ENCODE measurements around the gene BIRC6.

BIRC6 gene

DNA sequence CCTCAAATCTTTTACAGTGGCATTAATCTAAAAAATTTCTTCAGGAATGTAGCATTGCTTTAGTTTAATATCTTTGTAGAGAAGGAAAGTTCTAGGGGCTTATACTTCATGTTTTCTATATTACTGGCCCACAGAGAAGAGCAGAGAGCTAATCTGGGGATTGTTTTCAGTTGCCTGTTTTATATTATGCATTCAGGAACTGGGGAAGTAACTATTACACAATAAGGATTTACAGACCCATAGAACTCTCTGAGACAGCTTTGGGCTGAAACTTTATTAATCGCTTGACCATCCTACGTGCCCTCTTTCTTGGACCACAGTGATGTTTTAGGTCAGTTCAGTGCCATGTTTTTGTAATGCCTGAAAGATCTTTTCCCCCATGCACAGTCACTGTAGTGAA lies 29.9 kb downstream of the BIRC6 start:
- Mint-ChIP-seq H3K36me3 (peaks cover 22% of the 10 kb centered on the region), H3K27me3 (no peaks in the 10 kb centered on the region), H3K9me3 (no peaks in the 10 kb centered on the region), H3K4me1 (peaks cover 12% of the 10 kb centered on the region), H3K4me3 (no peak overlapping the region), H3K27ac (no peak overlapping the region)
- no peak for ATAC-seq (ENCODE audit: low read depth)
- DNase-seq (ENCODE audit: low spot score in 2 of 2): no peak

DNA sequence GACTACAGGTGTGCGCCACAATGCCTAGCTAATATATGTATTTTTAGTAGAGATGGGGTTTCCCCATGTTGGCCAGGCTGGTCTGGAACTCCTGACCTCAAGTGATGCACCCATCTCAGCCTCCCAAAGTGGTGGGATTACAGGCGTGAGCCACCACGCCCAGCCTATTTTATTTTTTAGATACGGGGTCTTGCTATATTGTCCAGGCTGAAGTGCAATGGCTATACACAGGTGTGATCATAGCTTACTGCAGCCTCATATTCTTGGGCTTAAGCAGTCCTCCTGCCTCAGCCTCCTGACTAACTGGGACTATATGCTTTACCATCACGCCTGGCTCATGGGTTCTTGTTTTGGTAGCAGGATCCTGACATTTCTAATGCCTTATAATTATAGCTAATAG lies 42.4 kb downstream of the BIRC6 start:
- H3K27me3 Mint-ChIP-seq: no peaks in the 10 kb centered on the region
- no peak overlapping the region for H3K4me3 Mint-ChIP-seq
- DNase-seq (ENCODE audit: low spot score in 2 of 2) (no peak), ATAC-seq (ENCODE audit: low read depth) (no peak)
- no peaks in the 10 kb centered on the region for H3K4me1 Mint-ChIP-seq
- no peak overlapping the region for H3K27ac Mint-ChIP-seq
- H3K9me3 Mint-ChIP-seq: no peaks in the 10 kb centered on the region
- peaks cover 24% of the 10 kb centered on the region for H3K36me3 Mint-ChIP-seq

DNA sequence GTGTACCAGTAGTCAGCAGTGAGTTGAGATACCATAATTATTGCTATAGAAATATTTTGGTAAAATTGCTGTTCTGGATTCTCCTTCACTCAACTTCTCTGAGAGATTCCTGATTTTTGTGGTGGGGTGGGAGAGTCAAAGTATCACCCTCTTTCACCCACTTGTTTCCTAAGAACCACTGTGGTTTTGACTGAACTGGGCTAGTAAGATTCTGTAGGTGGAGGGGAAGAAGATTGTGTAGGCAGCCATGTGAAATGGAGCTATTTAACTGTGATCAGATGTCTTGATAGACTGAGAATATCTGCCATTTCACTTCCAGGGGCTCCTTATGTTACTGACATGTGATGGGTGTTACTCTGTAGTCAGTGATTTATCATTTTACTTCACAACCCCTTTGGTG lies 45.3 kb downstream of the BIRC6 start:
- Mint-ChIP-seq H3K27ac (peak overlapping the region; percentile 56), H3K4me3 (no peak overlapping the region), H3K27me3 (no peaks in the 10 kb centered on the region), H3K4me1 (no peaks in the 10 kb centered on the region), H3K36me3 (peaks cover 14% of the 10 kb centered on the region), H3K9me3 (no peaks in the 10 kb centered on the region)
- ATAC-seq (ENCODE audit: low read depth) (no peak), DNase-seq (ENCODE audit: low spot score in 2 of 2) (no peak)

DNA sequence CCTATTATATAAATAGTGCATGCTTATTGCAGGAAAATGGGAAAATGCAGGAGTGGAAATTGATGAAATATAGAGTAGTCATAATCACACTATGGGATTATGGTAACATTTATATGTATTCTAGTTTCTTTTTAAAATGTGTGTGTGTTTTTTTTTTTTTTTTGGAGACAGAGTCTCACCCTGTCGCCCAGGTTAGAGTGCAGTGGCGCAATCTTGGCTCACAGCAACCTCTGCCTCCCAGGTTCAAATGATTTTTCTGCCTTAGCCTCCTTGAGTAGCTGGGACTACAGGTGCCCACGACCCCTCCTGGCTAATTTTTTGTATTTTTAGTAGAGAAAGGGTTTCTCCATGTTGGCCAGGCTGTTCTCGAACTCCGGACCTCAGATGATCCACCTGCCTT lies 47.0 kb downstream of the BIRC6 start:
- Mint-ChIP-seq H3K4me3 (no peak overlapping the region), H3K27me3 (no peaks in the 10 kb centered on the region), H3K27ac (no peak overlapping the region), H3K4me1 (no peaks in the 10 kb centered on the region), H3K36me3 (peaks cover 10% of the 10 kb centered on the region), H3K9me3 (no peaks in the 10 kb centered on the region)
- no peak for ATAC-seq (ENCODE audit: low read depth)
- DNase-seq (ENCODE audit: low spot score in 2 of 2): no peak

DNA sequence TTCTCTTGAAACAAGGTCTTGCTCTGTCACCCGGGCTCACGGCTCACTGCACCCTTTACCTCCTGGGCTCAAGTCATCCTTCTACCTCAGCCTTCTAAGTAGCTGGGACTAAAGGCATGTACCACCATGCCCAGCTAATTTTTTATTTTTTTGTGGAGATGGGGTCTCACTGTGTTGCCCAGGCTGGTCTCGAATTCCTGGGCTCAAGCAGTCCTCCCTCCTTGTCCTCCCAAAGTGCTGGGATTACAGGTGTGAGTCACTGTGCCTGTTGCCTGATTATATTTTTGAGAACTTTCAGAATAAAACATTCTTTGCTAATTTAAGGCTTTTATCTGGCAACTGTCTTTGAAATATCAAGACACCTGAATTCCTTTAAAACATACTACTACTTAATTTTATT lies 47.9 kb downstream of the BIRC6 start:
- Mint-ChIP-seq H3K4me3 (no peak overlapping the region), H3K27me3 (no peaks in the 10 kb centered on the region), H3K36me3 (peaks cover 12% of the 10 kb centered on the region), H3K4me1 (no peaks in the 10 kb centered on the region), H3K27ac (no peak overlapping the region), H3K9me3 (no peaks in the 10 kb centered on the region)
- DNase-seq (ENCODE audit: low spot score in 2 of 2) (no peak), ATAC-seq (ENCODE audit: low read depth) (no peak)

DNA sequence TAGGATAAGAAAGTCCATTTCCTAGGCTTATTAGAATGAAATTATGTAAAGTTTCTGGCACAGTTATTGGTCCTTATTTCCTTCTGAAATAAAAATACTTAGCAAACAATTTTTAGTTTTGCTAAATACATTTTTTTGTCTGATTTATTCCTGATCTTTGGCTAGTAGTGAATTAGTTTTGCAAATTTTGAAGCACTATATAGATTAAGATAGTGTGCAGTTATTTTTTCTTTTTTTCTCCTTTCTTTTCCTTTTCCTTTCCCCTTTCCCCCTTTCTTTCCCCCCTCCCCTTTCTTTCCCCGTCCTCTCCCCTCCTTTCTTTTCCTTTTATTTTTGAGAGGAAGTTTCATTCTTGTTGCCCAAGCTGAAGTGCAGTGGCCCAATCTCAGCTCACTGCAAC lies 59.7 kb downstream of the BIRC6 start:
- no peak for ATAC-seq (ENCODE audit: low read depth)
- Mint-ChIP-seq H3K27me3 (no peaks in the 10 kb centered on the region), H3K27ac (no peak overlapping the region), H3K4me1 (peaks cover 8% of the 10 kb centered on the region), H3K4me3 (no peak overlapping the region), H3K36me3 (peaks cover 21% of the 10 kb centered on the region), H3K9me3 (no peaks in the 10 kb centered on the region)
- DNase-seq (ENCODE audit: low spot score in 2 of 2): no peak

DNA sequence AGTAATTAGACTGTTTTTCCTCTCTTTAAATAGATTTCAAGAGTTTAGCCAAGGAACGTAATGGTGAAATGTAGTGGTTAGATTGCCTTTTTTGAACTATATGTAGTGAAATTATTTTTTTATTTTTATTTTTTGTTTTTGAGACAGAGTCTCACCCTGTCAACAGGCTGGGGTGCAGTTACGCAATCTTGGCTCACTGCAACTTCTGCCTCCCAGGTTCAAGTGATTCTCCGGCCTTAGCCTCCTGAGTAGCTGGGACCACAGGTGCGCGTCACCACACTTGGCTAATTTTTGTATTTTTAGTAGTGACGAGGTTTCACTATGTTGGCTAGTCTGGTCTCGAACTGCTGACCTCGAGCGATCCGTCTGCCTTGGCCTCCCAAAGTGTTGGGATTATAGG lies 60.8 kb downstream of the BIRC6 start:
- DNase-seq (ENCODE audit: low spot score in 2 of 2) (no peak), ATAC-seq (ENCODE audit: low read depth) (no peak)
- Mint-ChIP-seq H3K4me1 (peaks cover 15% of the 10 kb centered on the region), H3K27me3 (no peaks in the 10 kb centered on the region), H3K4me3 (no peak overlapping the region), H3K9me3 (no peaks in the 10 kb centered on the region), H3K27ac (no peak overlapping the region), H3K36me3 (peaks cover 26% of the 10 kb centered on the region)

DNA sequence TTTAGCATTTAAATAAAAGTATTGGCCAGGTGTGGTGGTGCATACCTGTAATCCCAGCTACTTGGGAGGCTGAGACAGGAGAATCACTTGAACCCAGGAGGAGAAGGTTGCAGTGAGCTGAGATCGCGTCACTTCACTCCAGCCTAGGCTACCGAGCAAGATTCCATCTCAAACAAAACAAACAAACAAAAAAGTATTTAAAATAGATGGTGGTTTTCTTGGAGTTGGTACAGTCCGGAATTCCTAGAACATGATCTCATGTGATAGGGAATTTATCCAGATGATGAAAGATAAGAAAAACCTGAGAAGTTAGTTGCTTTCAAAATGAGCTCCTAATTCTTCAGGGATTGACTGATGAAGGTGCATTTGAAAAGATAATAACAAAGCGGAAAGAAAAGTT lies 62.0 kb downstream of the BIRC6 start:
- H3K27me3 Mint-ChIP-seq: no peaks in the 10 kb centered on the region

DNA sequence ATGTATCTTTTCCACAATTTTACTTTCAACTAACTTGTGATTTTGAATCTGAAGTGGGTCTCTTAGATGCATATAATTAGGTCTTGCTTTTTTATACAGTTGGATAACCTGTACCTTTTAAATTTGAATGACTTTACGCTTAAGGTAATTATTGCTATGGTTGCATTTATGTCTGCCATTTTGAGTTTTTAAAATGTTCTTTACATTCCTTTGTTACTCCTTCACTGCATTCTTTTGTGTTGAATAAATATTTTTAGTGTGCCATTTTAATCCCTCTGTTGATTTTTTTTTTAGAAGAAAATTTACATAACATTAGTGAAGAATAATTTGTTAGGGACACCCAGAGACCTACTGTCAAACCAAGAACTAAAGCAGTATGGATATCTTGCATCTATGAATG lies 65.3 kb downstream of the BIRC6 start:
- peak overlapping the region; percentile 31 for H3K27ac Mint-ChIP-seq
- no peaks in the 10 kb centered on the region for H3K27me3 Mint-ChIP-seq
- H3K36me3 Mint-ChIP-seq: peaks cover 26% of the 10 kb centered on the region
- DNase-seq (ENCODE audit: low spot score in 2 of 2): no peak
- no peak overlapping the region for H3K4me3 Mint-ChIP-seq
- ATAC-seq (ENCODE audit: low read depth): no peak
- H3K9me3 Mint-ChIP-seq: no peaks in the 10 kb centered on the region
- H3K4me1 Mint-ChIP-seq: peaks cover 34% of the 10 kb centered on the region

More for the DNA sequence above, 62.0 kb downstream of the BIRC6 start:
- DNase-seq (ENCODE audit: low spot score in 2 of 2) (no peak), ATAC-seq (ENCODE audit: low read depth) (no peak)
- peaks cover 28% of the 10 kb centered on the region for H3K36me3 Mint-ChIP-seq
- H3K9me3 Mint-ChIP-seq: no peaks in the 10 kb centered on the region
- H3K27ac Mint-ChIP-seq: no peak overlapping the region
- H3K4me3 Mint-ChIP-seq: no peak overlapping the region
- H3K4me1 Mint-ChIP-seq: peaks cover 21% of the 10 kb centered on the region

DNA sequence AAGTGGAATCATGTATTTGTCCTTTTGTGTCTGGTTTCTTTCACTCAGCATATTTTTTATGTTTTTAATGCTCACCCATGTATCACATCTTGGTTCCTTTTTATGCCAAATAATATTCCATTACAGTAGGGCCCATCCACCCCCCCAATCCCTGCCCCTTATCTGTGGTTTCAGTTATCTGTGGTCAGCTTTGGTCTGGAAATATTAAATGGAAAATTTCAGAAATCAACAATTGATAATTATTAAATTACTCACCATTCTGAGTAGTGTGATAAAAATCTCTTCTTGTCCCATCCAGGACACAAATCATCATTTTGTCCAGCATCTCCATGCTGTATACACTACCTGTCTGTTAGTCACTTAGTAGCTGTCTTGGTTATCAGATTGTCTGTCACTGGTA lies 66.7 kb downstream of the BIRC6 start:
- peaks cover 24% of the 10 kb centered on the region for H3K36me3 Mint-ChIP-seq
- H3K27ac Mint-ChIP-seq: peak overlapping the region; percentile 55

DNA sequence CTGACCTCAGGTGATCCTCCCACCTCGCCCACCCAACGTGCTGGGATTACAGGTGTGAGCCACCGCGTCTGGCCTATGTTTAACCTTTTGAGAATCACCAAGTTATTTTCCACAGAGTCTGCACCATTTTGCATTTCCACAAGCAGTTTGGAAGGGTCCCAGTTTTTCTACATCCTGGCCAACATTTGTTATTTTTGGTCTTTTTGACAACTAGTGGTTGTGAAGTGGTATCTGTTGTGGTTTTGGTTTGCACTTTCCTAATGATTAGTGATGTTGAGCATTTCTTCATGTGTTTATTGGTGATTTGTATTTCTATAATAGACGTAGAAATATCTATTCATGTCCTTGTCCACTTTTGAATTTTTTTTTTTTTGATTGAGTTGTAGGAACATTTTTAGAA lies 67.9 kb downstream of the BIRC6 start:
- Mint-ChIP-seq H3K36me3 (peaks cover 23% of the 10 kb centered on the region), H3K27ac (no peak overlapping the region), H3K4me3 (no peak overlapping the region), H3K4me1 (peaks cover 40% of the 10 kb centered on the region), H3K27me3 (no peaks in the 10 kb centered on the region), H3K9me3 (no peaks in the 10 kb centered on the region)
- ATAC-seq (ENCODE audit: low read depth): no peak
- DNase-seq (ENCODE audit: low spot score in 2 of 2): no peak

More for the DNA sequence above, 66.7 kb downstream of the BIRC6 start:
- DNase-seq (ENCODE audit: low spot score in 2 of 2): no peak
- Mint-ChIP-seq H3K9me3 (no peaks in the 10 kb centered on the region), H3K27me3 (no peaks in the 10 kb centered on the region), H3K4me3 (no peak overlapping the region), H3K4me1 (peaks cover 41% of the 10 kb centered on the region)
- ATAC-seq (ENCODE audit: low read depth): no peak

DNA sequence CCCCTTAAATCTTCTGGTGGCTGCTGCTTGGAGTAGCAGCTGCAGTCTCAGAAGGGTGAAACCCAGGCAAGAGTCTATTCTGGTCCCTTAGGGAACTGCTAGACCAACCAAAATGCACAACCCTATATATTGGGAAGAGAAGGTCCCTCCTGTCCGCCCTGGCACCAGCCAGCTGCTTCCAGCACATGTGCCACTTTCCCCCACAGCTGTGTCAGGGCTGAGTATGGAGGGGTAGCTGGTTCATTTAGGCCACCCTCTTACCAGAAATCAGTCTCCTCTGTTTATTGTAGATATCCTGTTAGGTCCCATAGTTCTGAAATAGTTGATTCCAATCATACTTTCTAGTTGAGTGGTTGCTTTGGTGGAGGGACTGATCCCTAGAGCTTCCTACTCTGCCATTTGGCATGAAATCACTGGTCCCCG lies 68.9 kb downstream of the BIRC6 start:
- peak overlapping the region; percentile 74 for H3K27ac Mint-ChIP-seq
- ATAC-seq (ENCODE audit: low read depth) (no peak), DNase-seq (ENCODE audit: low spot score in 2 of 2) (no peak)
- H3K9me3 Mint-ChIP-seq: no peaks in the 10 kb centered on the region
- H3K36me3 Mint-ChIP-seq: peaks cover 23% of the 10 kb centered on the region
- H3K4me1 Mint-ChIP-seq: peaks cover 36% of the 10 kb centered on the region
- H3K27me3 Mint-ChIP-seq: no peaks in the 10 kb centered on the region
- peak overlapping the region; percentile 33 for H3K4me3 Mint-ChIP-seq

DNA sequence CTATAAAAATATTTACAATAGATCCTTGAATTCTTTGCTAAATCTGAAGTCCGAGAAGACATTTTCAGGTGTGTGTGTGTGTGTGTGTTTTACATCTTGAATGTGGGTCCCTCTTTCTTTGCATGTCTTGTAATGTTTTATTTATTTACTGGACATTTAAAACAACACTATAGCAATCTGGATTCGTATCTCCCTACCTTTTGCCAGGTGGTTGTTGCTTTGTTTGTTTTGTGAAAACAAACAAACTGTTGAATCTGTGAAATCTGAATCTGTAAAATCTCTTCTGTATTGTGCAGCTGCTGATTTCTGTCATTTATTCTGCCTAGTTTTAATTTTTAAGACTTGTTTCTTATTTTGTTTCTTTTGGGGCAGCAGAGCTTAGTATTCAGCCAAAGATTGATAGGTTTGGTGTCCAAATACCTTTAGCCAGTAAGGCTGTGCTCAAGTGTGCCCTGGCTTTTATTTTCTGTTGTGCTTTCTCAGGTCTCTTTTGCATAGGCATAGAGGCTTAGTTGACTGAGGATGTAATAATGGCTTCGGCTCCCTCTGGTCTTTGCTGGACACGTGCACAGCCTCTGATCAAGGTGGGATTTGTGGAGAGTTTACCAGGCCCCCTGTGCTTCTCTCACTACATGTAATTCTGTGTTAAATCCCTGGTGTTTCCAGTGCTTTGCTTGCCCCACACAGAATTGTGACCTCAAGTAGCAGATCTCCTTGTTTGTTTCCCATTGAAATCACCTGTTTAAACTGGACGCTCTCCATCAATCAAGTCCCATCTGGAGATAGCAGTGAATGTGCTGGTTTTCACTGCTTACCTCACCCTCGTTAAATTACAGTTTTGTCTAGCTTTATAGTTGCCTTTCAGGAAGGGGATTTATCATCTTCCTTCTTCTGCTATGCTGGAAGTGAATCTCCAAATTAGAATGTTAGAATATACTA lies 71.1 kb downstream of the BIRC6 start:
- DNase-seq (ENCODE audit: low spot score in 2 of 2): no peak
- H3K27ac Mint-ChIP-seq: peak overlapping the region; percentile 17
- peaks cover 22% of the 10 kb centered on the region for H3K36me3 Mint-ChIP-seq

DNA sequence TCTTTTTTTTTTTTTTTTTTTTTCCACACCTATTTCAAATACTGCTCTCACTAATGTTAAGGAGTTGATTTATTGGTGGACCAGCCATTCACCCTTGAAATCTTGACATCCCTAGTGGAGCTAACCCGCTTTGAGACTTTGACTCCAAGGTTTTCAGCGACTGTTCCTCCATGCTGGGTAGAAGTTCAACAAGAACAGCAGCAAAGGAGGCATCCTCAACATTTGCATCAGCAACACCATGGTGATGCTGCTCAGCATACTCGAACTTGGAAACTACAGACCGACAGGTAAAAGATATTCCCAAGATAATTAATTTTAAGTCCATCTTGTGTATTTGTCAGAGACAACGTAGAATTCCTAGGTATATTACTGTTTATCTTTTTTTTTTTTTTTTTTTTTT lies 74.0 kb downstream of the BIRC6 start:
- Mint-ChIP-seq H3K4me1 (peaks cover 15% of the 10 kb centered on the region), H3K27me3 (no peaks in the 10 kb centered on the region), H3K9me3 (no peaks in the 10 kb centered on the region), H3K27ac (no peak overlapping the region), H3K36me3 (peaks cover 18% of the 10 kb centered on the region), H3K4me3 (no peak overlapping the region)
- ATAC-seq (ENCODE audit: low read depth) (no peak), DNase-seq (ENCODE audit: low spot score in 2 of 2) (no peak)

More for the DNA sequence above, 71.1 kb downstream of the BIRC6 start:
- Mint-ChIP-seq H3K9me3 (no peaks in the 10 kb centered on the region), H3K4me1 (peaks cover 27% of the 10 kb centered on the region), H3K27me3 (no peaks in the 10 kb centered on the region), H3K4me3 (no peak overlapping the region)
- no peak for ATAC-seq (ENCODE audit: low read depth)

DNA sequence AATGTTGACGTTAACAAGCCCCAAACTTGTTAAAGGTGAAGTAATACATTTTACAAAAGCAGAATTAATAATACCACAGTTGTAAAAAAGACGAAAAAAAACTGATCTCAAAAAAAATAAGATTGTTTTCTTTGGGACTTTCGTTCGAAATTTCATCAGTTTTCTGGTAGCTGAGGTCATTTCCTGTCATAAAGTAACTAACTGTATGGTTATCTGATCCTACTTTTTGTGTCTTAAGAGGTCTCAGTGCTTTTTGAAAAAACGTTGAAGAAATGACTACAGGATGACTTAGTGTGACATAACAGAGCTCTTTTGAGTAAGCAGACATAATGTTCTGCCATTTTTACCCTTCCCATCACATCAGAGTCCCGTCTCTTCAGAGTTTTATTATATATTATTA lies 79.3 kb downstream of the BIRC6 start:
- ATAC-seq (ENCODE audit: low read depth): no peak
- Mint-ChIP-seq H3K27me3 (no peaks in the 10 kb centered on the region), H3K4me1 (peaks cover 3% of the 10 kb centered on the region), H3K36me3 (peaks cover 31% of the 10 kb centered on the region), H3K4me3 (no peak overlapping the region), H3K9me3 (no peaks in the 10 kb centered on the region), H3K27ac (no peak overlapping the region)
- DNase-seq (ENCODE audit: low spot score in 2 of 2): no peak

All from memory B cell (primary cell).